Measurements from ENCODE around the gene COA6.
"Not testable (repeated sequence)": the region's sequence is repeated elsewhere in the genome, so short reads cannot be mapped to it uniquely, and the experiment has no call there.

DNA sequence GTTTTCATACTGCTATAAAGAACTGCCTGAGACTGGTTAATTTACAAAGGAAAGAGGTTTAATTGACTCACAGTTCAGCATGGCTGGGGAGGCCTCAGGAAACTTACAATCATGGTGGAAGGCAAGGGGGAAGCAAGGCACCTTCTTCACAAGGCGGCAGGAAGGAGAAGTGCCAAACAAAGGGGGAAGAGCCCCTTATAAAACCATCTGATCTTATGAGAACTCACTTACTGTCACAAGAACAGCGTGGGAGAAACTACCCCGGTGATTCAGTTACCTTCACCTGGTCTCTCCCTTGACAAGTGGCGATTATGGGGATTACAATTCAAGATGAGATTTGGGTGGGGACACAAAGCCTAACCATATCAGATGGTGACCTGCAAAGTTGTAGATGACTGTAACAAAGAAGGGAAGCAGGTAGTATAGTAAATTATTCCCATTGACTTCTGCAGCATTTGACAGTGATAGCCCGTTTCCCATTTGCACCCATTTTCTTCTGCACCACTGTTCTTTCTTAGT is 6.4 kb downstream of the COA6 start:
- not testable (repeated sequence) for TF ChIP-seq FOXM1 (CRISPR knock-in tag; IDR thresholded peaks at IDR 0.05); MYC (CRISPR knock-in tag; IDR thresholded peaks at IDR 0.05; ENCODE audit: borderline replicate concordance); POLR2A (IDR thresholded peaks at IDR 0.05; ENCODE audit: insufficient read depth in 1 of 2, low read depth in 2 of 2, low read length in 2 of 2); ZKSCAN8 (CRISPR knock-in tag; IDR thresholded peaks at IDR 0.05; ENCODE audit: borderline replicate concordance); HDAC2 (CRISPR knock-in tag; IDR thresholded peaks at IDR 0.05); KMT2B (CRISPR knock-in tag; IDR thresholded peaks at IDR 0.05); SIN3A (IDR thresholded peaks at IDR 0.05; ENCODE audit: borderline replicate concordance, low read depth, low read length); ZNF784 (CRISPR knock-in tag; IDR thresholded peaks at IDR 0.05; ENCODE audit: borderline replicate concordance); POLR2AphosphoS5 (IDR thresholded peaks at IDR 0.05; ENCODE audit: low read depth, low read length); ARHGAP35 (CRISPR knock-in tag; IDR thresholded peaks at IDR 0.05; ENCODE audit: borderline replicate concordance); NFKB2 (CRISPR knock-in tag; IDR thresholded peaks at IDR 0.05; ENCODE audit: borderline replicate concordance); CEBPZ (IDR thresholded peaks at IDR 0.05; ENCODE audit: low read length)
- TF ChIP-seq, protein P1, sequence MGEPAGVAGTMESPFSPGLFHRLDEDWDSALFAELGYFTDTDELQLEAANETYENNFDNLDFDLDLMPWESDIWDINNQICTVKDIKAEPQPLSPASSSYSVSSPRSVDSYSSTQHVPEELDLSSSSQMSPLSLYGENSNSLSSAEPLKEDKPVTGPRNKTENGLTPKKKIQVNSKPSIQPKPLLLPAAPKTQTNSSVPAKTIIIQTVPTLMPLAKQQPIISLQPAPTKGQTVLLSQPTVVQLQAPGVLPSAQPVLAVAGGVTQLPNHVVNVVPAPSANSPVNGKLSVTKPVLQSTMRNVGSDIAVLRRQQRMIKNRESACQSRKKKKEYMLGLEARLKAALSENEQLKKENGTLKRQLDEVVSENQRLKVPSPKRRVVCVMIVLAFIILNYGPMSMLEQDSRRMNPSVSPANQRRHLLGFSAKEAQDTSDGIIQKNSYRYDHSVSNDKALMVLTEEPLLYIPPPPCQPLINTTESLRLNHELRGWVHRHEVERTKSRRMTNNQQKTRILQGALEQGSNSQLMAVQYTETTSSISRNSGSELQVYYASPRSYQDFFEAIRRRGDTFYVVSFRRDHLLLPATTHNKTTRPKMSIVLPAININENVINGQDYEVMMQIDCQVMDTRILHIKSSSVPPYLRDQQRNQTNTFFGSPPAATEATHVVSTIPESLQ (CRISPR knock-in tag; conservative IDR thresholded peaks at IDR 0.05) = not testable (repeated sequence)
- TF ChIP-seq, protein P2, sequence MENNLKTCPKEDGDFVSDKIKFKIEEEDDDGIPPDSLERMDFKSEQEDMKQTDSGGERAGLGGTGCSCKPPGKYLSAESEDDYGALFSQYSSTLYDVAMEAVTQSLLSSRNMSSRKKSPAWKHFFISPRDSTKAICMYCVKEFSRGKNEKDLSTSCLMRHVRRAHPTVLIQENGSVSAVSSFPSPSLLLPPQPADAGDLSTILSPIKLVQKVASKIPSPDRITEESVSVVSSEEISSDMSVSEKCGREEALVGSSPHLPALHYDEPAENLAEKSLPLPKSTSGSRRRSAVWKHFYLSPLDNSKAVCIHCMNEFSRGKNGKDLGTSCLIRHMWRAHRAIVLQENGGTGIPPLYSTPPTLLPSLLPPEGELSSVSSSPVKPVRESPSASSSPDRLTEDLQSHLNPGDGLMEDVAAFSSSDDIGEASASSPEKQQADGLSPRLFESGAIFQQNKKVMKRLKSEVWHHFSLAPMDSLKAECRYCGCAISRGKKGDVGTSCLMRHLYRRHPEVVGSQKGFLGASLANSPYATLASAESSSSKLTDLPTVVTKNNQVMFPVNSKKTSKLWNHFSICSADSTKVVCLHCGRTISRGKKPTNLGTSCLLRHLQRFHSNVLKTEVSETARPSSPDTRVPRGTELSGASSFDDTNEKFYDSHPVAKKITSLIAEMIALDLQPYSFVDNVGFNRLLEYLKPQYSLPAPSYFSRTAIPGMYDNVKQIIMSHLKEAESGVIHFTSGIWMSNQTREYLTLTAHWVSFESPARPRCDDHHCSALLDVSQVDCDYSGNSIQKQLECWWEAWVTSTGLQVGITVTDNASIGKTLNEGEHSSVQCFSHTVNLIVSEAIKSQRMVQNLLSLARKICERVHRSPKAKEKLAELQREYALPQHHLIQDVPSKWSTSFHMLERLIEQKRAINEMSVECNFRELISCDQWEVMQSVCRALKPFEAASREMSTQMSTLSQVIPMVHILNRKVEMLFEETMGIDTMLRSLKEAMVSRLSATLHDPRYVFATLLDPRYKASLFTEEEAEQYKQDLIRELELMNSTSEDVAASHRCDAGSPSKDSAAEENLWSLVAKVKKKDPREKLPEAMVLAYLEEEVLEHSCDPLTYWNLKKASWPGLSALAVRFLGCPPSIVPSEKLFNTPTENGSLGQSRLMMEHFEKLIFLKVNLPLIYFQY (CRISPR knock-in tag; IDR thresholded peaks at IDR 0.05; ENCODE audit: borderline replicate concordance) = not testable (repeated sequence)

Data from HepG2 (cell line).